SK-N-SH treated with all-trans-retinoic acid at 6 μM for 48 hours (cell line): ENCODE results near the gene C17orf107.
"Not testable (repeated sequence)": the region's sequence is repeated elsewhere in the genome, so short reads cannot be mapped to it uniquely, and the experiment has no call there.

ENCODE experiments used
- ATAC-seq: fragments of 200-7000 bp; cut with Tn5 transposase; 3 replicates; pipeline ENCODE4 v1.9.1; 2020; ENCODE audit warnings: mild to moderate bottlenecking, moderate library complexity
- ARNTL ChIP-seq: fragments of 450-650 bp; formaldehyde crosslinking; IDR thresholded peaks from 2 replicates; pipeline ENCODE4 v1.5.0; 2020; ENCODE audit warnings: low read depth, mild to moderate bottlenecking, moderate library complexity, borderline replicate concordance
- BACH2 ChIP-seq: fragments of 250-450 bp; sonication (Bioruptor Pico); IDR thresholded peaks from 2 replicates; pipeline ENCODE4 v1.9.0; 2021; ENCODE audit warnings: mild to moderate bottlenecking, borderline replicate concordance
- CREB5 ChIP-seq: fragments of 250-450 bp; sonication (Bioruptor Pico); IDR thresholded peaks from 2 replicates; pipeline ENCODE4 v1.5.1; 2020; ENCODE audit warnings: low read depth, mild to moderate bottlenecking, moderate library complexity
- CSDC2 ChIP-seq: fragments of 250-450 bp; sonication (Bioruptor Pico); IDR thresholded peaks from 2 replicates; pipeline ENCODE4 v1.5.0; 2020; ENCODE audit warnings: mild to moderate bottlenecking, moderate library complexity
- CSRNP3 ChIP-seq: fragments of 250-450 bp; sonication (Bioruptor Pico); IDR thresholded peaks from 2 replicates; pipeline ENCODE4 v1.5.1; 2021; ENCODE audit warnings: mild to moderate bottlenecking, moderate library complexity
- ESRRG ChIP-seq: fragments of 250-450 bp; sonication (Bioruptor Pico); IDR thresholded peaks from 2 replicates; pipeline ENCODE4 v1.6.1; 2021; ENCODE audit warnings: mild to moderate bottlenecking
- GLIS3 ChIP-seq: fragments of 250-450 bp; sonication (Bioruptor Pico); IDR thresholded peaks from 2 replicates; pipeline ENCODE4 v1.5.0; 2020; ENCODE audit warnings: mild to moderate bottlenecking, moderate library complexity
- ISL1 ChIP-seq: fragments of 250-450 bp; sonication (Bioruptor Pico); IDR thresholded peaks from 2 replicates; pipeline ENCODE4 v2.1.2; 2022; ENCODE audit warnings: mild to moderate bottlenecking, moderate library complexity
- OSR1 ChIP-seq: fragments of 250-450 bp; sonication (Bioruptor Pico); IDR thresholded peaks from 2 replicates; pipeline ENCODE4 v1.8.0; 2022; ENCODE audit warnings: moderate library complexity, mild to moderate bottlenecking, inconsistent platforms
- POU6F1 ChIP-seq: fragments of 250-450 bp; sonication (Bioruptor Pico); IDR thresholded peaks from 2 replicates; pipeline ENCODE4 v1.8.0; 2021; ENCODE audit warnings: low read depth, mild to moderate bottlenecking, moderate library complexity, borderline replicate concordance
- PPARA ChIP-seq: fragments of 250-450 bp; sonication (Bioruptor Pico); IDR thresholded peaks from 2 replicates; pipeline ENCODE4 v1.5.0; 2020; ENCODE audit warnings: mild to moderate bottlenecking, borderline replicate concordance
- RARB ChIP-seq: fragments of 250-450 bp; sonication (Bioruptor Pico); IDR thresholded peaks from 2 replicates; pipeline ENCODE4 v1.8.0; 2021; ENCODE audit warnings: mild to moderate bottlenecking, moderate library complexity
- TOX ChIP-seq: fragments of 250-450 bp; sonication (Bioruptor Pico); IDR thresholded peaks from 2 replicates; pipeline ENCODE4 v1.8.0; 2021; ENCODE audit warnings: mild to moderate bottlenecking, moderate library complexity, borderline replicate concordance
- TSHZ2 ChIP-seq: fragments of 250-450 bp; sonication (Bioruptor Pico); IDR thresholded peaks from 2 replicates; pipeline ENCODE4 v1.5.0; 2020; ENCODE audit warnings: mild to moderate bottlenecking, moderate library complexity
- ZC3H10 ChIP-seq: fragments of 250-450 bp; sonication (Bioruptor Pico); IDR thresholded peaks from 2 replicates; pipeline ENCODE4 v1.5.1; 2021; ENCODE audit warnings: mild to moderate bottlenecking, moderate library complexity
- ZFP3 ChIP-seq: fragments of 250-450 bp; sonication (Bioruptor Pico); IDR thresholded peaks from 2 replicates; pipeline ENCODE4 v1.5.0; 2020; ENCODE audit warnings: mild to moderate bottlenecking, moderate library complexity
- ZNF565 ChIP-seq: fragments of 450-650 bp; formaldehyde crosslinking; conservative IDR thresholded peaks from 2 replicates; pipeline ENCODE4 v1.5.0; 2020; ENCODE audit warnings: low read depth, mild to moderate bottlenecking, moderate library complexity
- ZNF70 ChIP-seq: fragments of 450-650 bp; formaldehyde crosslinking; IDR thresholded peaks from 2 replicates; pipeline ENCODE4 v1.5.0; 2020; ENCODE audit warnings: mild to moderate bottlenecking, moderate library complexity
- ZNF8 ChIP-seq: fragments of 450-650 bp; formaldehyde crosslinking; IDR thresholded peaks from 2 replicates; pipeline ENCODE4 v1.5.0; 2020; ENCODE audit warnings: mild to moderate bottlenecking, moderate library complexity

Gene C17orf107

GRCh38 chr17:4856271-4856936, 42.9 kb upstream of the C17orf107 start:
- TF ChIP-seq ESRRG (CRISPR knock-in tag) (no peak), GLIS3 (CRISPR knock-in tag) (no peak)
- no peak for ATAC-seq

GRCh38 chr17:4856937-4857314, 42.4 kb upstream of the C17orf107 start:
- TF ChIP-seq ZNF565 (CRISPR knock-in tag) (no peak), CREB5 (CRISPR knock-in tag) (no peak), CSDC2 (CRISPR knock-in tag) (no peak), ZFP3 (CRISPR knock-in tag) (no peak), ZNF70 (no peak), PPARA (CRISPR knock-in tag) (no peak), BACH2 (CRISPR knock-in tag) (no peak), CSRNP3 (CRISPR knock-in tag) (no peak), OSR1 (no peak), ZC3H10 (no peak), ESRRG (CRISPR knock-in tag) (no peak), TSHZ2 (CRISPR knock-in tag) (no peak), TOX (CRISPR knock-in tag) (no peak), ISL1 (CRISPR knock-in tag) (no peak), ARNTL (CRISPR knock-in tag) (no peak)
- no peak for ATAC-seq

- not testable (repeated sequence) for ATAC-seq
These were observed 42.0 kb upstream of the C17orf107 start for GRCh38 chr17:4857347-4857746.

GRCh38 chr17:4858068-4858881, 41.1 kb upstream of the C17orf107 start:
- ATAC-seq = peak; percentile 76
- TF ChIP-seq ESRRG (CRISPR knock-in tag) (no peak), BACH2 (CRISPR knock-in tag) (no peak), ZNF565 (CRISPR knock-in tag) (no peak), TOX (CRISPR knock-in tag) (no peak), GLIS3 (CRISPR knock-in tag) (no peak), POU6F1 (CRISPR knock-in tag) (no peak), ZNF8 (no peak), ARNTL (CRISPR knock-in tag) (no peak), RARB (CRISPR knock-in tag) (no peak), ZNF70 (no peak), ZC3H10 (no peak), CSDC2 (CRISPR knock-in tag) (no peak), ZFP3 (CRISPR knock-in tag) (no peak), CREB5 (CRISPR knock-in tag) (no peak), TSHZ2 (CRISPR knock-in tag) (no peak), ISL1 (CRISPR knock-in tag) (no peak), OSR1 (no peak), PPARA (CRISPR knock-in tag) (no peak), CSRNP3 (CRISPR knock-in tag) (no peak)
